ENCODE measurements around the gene ZFAND2A.

GRCh38 chr7:1176891-1177373 lies 16.9 kb upstream of the ZFAND2A start:
- peak; percentile 45 to 63 for TF ChIP-seq CTCF (conservative IDR thresholded peaks at IDR 0.05; ENCODE audit: low read depth in 2 of 2)
- TF ChIP-seq EZH2 (IDR thresholded peaks at IDR 0.05; ENCODE audit: low read depth, unreplicated experiment), result no peak
- TF ChIP-seq REST (IDR thresholded peaks at IDR 0.05; ENCODE audit: unreplicated experiment), result no peak
- TF ChIP-seq EZH2phosphoT487 (IDR thresholded peaks at IDR 0.05; ENCODE audit: unreplicated experiment), result no peak
- TF ChIP-seq ZNF114 (CRISPR knock-in tag; IDR thresholded peaks at IDR 0.05), result no peak
- TF ChIP-seq POLR2AphosphoS5 (IDR thresholded peaks at IDR 0.05; ENCODE audit: low read depth), result no peak
- no peak for TF ChIP-seq ZNF331 (CRISPR knock-in tag; IDR thresholded peaks at IDR 0.05; ENCODE audit: low read depth)
- peak; percentile 51 for TF ChIP-seq CREB1 (CRISPR knock-in tag; IDR thresholded peaks at IDR 0.05; ENCODE audit: low read depth)
- no peak for TF ChIP-seq JUNB (IDR thresholded peaks at IDR 0.05; ENCODE audit: unreplicated experiment)
- TF ChIP-seq ETS1 (IDR thresholded peaks at IDR 0.05), result no peak
- TF ChIP-seq STAT1 (IDR thresholded peaks at IDR 0.05; ENCODE audit: unreplicated experiment), result no peak
- no peak for TF ChIP-seq ZNF462 (CRISPR knock-in tag; IDR thresholded peaks at IDR 0.05)
- TF ChIP-seq NANOG (IDR thresholded peaks at IDR 0.05; ENCODE audit: borderline replicate concordance), result no peak

Data from GM23338 (cell line).